Retinal pigment epithelial cell (primary cell): ENCODE measurements around the gene MYO15B.
"Not testable (repeated sequence)": the region's sequence is repeated elsewhere in the genome, so short reads cannot be mapped to it uniquely, and the experiment has no call there.

ENCODE experiments used
- DNase-seq: peaks from one replicate; pipeline ENCODE4 v3.0.0-alpha.2; 2010; ENCODE audit warnings: low read depth
- H3K4me3 ChIP-seq: 2 replicates; pipeline ENCODE4 v1.5.1; 2011; ENCODE audit warnings: mild to moderate bottlenecking, low read length, control low read depth, moderate library complexity
- TF ChIP-seq, protein P1 (sequence below): conservative IDR thresholded peaks from 2 replicates; pipeline ENCODE4 v1.5.1; 2011; ENCODE audit warnings: low read depth, low read length, control low read depth, inconsistent platforms

Gene MYO15B

DNA sequence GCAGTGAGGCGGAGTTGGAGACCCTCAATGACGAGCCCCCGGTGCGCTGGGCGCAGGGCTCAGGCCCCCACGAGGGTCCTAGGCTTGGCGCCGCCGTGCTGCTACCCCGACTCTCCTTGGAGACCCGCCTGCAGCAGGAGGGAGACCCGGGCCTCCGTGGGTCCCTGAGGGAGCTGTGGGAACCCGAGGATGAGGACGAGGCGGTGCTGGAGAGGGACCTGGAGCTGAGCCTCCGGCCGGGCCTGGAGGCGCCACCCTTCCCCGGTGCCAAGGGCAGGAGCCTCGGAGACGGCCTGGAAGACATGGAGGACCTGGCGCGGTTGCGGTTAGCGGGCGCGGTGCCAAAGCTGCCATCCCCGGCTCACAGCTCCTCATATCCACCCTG, 2.3 kb downstream of the MYO15B start:
- TF ChIP-seq, protein P1, sequence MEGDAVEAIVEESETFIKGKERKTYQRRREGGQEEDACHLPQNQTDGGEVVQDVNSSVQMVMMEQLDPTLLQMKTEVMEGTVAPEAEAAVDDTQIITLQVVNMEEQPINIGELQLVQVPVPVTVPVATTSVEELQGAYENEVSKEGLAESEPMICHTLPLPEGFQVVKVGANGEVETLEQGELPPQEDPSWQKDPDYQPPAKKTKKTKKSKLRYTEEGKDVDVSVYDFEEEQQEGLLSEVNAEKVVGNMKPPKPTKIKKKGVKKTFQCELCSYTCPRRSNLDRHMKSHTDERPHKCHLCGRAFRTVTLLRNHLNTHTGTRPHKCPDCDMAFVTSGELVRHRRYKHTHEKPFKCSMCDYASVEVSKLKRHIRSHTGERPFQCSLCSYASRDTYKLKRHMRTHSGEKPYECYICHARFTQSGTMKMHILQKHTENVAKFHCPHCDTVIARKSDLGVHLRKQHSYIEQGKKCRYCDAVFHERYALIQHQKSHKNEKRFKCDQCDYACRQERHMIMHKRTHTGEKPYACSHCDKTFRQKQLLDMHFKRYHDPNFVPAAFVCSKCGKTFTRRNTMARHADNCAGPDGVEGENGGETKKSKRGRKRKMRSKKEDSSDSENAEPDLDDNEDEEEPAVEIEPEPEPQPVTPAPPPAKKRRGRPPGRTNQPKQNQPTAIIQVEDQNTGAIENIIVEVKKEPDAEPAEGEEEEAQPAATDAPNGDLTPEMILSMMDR = no peak
- no peak for DNase-seq

DNA sequence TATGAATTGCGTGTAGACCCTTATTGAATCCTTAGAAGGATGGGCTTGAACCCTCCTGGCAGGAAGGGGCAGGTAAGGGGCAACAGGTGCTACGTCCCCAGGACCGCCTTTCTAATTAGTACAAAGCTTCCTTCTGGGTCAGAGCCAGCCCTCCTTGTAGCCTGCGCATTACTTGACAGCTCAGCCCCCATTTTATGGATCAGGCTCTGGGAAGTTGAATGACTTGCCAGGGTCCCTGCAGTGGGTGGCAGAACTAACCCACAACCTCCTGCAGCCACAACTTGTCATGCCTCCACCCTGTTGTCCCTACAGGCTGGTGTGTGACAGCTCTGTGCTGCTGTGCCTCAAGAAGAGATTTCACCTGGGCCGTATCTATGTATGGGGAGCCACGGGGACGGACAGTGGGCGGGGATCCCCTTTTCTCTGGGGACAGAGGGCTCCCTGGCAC, 2.7 kb downstream of the MYO15B start:
- H3K4me3 ChIP-seq = no peak overlapping the region
- TF ChIP-seq, protein P1 = no peak
- DNase-seq = no peak

More for the DNA sequence above, 2.3 kb downstream of the MYO15B start:
- no peak overlapping the region for H3K4me3 ChIP-seq

DNA sequence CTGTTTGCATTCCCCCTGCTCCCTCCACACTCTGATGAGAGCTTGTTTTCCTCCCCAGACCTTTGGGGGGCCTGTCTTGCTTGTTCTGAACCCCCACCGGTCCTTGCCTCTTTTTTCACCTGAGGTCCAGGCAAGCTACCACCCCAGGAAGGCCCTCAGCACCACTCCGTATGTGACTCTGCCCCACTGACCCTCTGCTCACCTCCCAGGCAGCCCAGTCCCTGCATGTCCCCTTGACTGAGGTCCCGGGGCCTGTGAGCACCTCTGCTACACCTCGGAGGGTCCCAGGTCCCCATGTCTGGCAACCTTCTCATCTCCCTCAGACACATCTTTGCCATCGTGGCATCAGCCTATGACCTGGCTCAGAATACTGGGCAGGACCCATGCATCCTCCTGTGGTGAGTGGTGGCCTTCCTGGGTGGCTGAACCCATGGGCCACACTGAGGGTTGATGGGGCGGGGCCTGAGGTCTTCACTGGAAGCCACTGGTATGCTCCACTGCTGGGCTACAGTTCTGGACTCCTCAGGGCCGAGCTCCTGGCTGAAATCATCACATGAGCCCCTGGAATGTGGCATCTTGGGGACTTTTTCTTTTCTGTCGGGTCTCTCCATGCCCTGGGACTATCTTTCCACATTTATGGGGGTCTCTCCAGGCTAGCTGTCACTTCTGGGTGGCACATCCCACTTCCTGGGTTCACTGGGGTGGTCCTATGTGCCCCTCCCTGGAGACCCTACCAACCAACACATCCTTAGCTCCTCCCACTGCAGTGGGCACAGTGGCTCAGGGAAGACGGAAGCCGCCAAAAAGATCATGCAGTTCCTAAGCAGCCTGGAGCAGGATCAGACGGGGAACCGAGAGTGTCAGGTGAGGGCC, 3.5 kb downstream of the MYO15B start:
- TF ChIP-seq, protein P1 = no peak
- no peak for DNase-seq
- no peak overlapping the region for H3K4me3 ChIP-seq

DNA sequence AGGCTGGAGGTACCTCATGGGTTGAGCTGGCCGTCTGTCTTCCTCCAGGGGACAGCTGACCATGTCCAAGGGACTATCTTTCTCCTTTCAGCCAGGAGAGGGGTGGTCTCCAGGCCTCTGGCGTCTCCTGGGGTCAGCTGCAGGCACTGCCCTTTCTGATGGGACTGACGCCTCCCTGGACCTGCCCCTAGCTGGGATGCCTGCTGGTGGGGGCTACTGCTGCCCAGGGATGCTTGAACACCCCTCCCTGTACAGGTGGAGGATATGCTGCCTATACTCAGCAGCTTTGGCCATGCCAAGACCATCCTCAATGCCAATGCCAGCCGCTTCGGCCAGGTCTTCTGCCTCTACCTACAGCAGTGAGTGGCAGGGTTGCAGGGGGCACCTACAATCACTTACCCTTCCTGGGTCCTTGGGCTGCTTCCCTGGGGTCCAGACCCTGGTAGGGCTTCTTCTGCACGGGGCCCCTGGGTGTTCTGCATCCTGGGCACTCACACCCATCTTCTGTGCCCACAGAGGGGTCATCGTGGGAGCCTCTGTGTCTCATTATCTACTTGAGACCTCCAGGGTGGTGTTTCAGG, 4.2 kb downstream of the MYO15B start:
- no peak for DNase-seq
- no peak overlapping the region for H3K4me3 ChIP-seq
- TF ChIP-seq, protein P1 = no peak

DNA sequence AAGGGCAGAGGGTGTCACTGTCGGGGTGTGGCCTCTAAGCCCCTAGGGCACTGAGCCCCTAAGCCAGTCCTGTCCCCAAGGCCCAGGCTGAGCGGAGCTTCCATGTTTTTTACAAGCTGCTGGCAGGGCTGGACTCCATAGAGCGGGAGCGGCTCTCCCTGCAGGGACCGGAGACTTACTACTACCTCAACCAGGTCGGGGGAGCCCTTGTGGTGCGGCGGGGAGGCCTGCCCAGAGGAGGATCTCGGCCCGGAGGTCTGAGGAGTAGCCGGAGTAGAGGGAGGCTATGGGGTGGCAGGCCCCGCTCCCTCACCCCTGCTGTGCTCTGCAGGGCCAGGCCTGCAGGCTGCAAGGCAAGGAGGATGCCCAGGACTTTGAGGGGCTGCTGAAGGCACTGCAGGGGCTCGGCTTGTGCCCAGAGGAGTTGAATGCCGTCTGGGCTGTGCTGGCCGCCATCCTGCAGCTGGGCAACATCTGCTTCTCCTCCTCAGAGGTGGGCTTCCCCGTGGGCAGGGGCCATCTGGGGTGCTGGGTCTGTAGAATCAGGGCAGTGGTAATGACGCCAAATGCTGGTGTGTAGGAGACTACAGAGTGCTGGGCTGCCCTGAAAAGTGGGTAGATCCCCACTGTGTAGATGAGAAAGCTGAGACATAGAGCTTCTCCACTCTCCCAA, 4.9 kb downstream of the MYO15B start:
- no peak for DNase-seq
- no peak overlapping the region for H3K4me3 ChIP-seq
- TF ChIP-seq, protein P1 = no peak

DNA sequence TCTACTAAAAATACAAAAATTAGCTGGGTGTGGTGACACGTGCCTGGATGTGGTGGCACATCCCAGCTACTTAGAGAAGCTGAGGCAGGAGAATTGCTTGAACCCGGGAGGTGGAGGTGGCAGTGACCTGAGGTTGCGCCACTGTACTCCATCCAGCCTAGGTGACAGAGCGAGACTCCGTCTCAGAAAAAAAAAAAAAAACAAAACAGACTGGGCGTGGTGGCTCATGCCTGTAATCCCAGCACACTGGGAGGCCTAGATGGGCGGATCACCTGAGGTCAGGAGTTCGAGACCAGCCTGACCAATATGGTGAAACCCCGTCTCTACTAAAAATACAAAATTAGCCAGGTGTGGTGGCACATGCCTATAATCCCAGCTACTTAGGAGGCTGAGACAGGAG, 5.8 kb downstream of the MYO15B start:
- DNase-seq = not testable (repeated sequence)

DNA sequence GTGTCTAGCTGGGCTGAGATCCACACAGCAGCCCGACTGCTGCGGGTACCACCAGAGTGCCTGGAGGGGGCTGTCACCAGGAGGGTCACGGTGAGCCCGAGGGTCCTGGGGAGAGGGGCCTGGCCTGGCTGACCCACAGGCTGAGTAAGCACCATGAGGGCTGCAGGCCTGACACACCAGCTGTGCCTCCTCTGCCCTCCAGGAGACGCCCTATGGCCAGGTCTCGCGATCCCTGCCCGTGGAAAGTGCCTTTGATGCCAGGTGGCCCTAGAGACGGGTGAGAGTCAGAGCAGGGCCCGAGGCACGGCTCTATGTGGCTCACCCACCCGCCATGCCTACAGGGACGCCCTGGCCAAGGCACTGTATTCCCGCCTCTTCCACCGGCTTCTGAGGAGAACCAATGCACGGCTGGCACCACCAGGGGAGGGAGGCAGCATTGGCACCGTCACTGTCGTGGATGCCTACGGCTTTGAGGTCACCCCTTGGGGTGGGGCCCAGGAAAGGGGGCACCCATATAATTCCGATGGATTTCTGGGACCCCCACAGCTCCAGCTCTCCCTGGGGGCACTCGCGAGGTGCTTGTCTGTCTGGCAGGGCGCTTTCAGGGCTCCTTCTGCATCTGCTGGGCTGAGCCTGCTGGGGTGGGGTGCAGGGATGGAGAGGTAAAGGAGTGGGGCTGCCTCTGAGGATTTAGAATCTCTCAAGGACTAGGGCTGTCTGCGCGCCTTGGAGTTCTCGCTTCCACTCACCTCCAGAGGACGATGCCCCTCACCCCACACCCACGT, 7.1 kb downstream of the MYO15B start:
- H3K4me3 ChIP-seq = no peak overlapping the region
- no peak for DNase-seq
- TF ChIP-seq, protein P1 = no peak

More for the DNA sequence above, 5.8 kb downstream of the MYO15B start:
- H3K4me3 ChIP-seq = not testable (repeated sequence)
